IPS-11a (cell line): Measurements from ENCODE around the gene PDK4.

Source experiments
- H3K4me3 ChIP-seq: one replicate; pipeline ENCODE4 v1.5.1; 2013; ENCODE audit warnings: low read depth, low read length, control low read depth

Gene PDK4

DNA sequence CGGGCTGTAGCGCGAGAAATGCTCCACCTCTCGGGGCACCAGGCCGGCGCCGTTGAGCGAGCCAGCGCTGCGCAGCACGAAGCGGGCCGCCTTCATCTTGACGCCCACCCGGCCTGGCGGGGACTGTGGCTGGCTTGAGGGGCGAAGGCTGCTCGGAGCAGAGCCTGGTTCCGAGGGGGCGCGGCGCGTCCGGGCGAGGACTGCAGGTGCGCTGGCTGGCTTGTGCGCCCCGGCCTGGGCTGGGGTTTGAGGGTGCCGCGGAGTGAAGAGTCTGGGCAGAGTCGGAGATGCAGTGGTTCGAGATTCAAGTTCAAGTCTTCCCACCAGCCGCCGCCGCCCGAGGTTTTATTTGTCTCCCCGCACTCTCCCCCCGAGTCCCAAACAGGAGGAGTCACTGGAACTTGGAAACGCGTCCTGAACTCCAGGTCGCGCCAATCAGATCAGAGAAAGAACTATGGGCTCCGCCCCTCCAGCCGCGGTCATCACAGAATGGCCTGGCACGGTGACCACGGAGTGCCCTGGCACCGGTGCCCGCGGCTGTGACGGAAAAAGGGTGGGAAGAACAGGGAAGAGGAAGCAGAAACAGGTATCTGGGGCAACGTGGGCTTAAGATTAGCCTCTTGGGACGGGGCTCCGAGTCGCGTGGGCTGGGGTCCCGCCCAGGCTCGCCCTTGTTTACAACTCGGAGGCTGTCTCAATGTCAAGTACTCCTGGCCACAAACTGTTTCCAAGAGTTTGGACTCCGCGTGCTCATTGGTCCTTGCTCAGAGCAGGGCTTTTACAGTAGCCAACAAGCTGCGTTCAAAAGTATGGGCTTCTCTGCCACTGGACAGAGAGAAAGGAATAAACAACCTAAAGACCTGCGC lies at the start of gene PDK4:
TSS of gene PDK4 (minus strand) at position 319 of the 866 bp plus-strand sequence. CDS start at position 96, 223 bp downstream.
- H3K4me3 ChIP-seq, result peak within 1 kb of the TSS; percentile 62

DNA sequence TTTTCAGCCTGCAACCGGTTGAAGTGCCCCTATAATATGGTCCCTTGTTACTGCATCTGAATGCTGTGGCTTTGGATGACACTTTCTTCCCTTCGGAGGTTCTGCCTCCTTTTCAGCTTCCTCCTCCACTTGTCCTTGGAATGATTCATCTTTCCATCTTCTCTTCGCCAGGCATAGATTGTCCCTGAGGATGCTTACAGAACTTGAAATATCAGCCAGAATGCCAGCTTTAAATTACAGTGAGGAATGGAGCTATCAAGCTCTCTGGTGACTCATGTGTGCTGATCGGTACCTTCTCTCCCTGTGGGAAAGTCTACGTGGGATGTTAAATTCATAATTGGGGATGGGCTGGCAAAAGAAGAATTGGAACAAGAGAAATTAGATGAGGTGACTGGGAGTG lies 45.9 kb upstream of the PDK4 start:
- H3K4me3 ChIP-seq, result no peak overlapping the region

DNA sequence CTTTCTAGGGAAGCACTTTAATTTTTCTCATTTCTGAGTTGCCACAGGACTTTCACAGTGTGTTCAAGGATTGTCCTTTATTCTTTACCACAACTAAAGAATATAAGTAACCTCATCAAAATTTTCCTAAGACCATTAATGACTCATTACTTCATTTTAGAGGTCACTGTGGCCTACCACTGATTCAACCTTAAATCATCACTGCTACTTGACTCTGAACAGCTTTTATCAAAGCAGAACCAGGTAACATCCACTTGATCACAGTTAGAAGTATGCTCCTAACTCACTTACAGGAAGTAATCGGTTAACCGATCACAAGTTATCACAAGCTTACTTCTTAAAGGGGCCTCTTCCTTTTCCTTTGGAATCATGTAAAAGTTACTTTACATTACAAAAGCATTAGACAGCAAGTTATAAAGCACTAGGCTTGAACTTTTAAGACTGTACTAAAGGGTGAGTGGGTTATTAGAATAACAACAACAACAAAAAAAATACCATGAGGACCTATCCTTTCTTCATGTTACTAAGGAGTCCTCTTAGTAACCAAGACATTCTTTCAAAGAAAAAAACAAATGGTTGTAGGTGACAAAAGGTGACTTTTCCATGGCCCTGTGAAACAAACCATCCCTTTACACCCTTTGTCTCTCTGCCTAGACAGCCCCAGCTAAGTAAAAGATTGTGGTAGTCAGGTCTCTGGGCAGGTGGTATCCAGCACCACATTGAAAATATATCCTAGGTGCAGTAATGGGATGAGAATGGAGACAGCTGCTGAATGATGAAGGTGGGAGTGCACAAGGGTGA lies 40.0 kb upstream of the PDK4 start:
- H3K4me3 ChIP-seq, result no peak overlapping the region

DNA sequence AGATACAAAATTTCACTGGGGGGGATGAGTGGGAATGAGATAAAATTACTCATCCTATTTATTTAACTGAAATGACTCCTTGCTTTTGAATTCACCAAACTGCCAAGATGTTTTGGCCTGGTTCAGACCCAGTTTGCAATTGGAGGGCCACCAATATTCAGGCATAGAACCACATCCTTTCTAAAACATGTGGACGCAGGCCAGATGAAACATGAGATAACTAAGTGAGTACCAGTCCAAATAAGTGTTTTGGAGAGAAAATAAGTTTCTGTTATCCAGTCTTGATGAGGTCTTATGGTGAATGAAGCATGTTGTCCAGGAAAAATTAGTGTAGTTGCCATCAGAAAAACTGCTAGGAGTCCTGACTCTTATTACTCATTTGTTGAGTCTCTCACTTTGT lies 36.3 kb upstream of the PDK4 start:
- no peak overlapping the region for H3K4me3 ChIP-seq

DNA sequence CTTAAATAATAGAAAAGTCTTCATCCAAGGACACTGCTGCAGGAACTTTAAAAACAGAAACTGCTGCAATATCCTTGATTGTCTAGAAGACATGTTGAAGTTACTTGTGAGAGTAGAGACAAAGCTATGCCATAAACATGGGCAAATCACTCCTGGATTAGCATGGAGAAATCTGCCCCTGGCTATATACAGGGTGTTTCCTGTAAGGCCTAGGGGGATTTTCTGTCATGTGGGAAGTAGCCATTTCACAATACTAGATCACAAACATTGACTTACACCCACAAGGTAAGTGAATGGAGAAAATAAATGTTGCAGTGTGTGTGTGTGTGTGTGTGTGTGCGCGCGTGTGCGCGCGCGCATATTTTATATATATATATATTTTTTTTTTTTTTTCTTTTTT lies 35.2 kb upstream of the PDK4 start:
- no peak overlapping the region for H3K4me3 ChIP-seq

DNA sequence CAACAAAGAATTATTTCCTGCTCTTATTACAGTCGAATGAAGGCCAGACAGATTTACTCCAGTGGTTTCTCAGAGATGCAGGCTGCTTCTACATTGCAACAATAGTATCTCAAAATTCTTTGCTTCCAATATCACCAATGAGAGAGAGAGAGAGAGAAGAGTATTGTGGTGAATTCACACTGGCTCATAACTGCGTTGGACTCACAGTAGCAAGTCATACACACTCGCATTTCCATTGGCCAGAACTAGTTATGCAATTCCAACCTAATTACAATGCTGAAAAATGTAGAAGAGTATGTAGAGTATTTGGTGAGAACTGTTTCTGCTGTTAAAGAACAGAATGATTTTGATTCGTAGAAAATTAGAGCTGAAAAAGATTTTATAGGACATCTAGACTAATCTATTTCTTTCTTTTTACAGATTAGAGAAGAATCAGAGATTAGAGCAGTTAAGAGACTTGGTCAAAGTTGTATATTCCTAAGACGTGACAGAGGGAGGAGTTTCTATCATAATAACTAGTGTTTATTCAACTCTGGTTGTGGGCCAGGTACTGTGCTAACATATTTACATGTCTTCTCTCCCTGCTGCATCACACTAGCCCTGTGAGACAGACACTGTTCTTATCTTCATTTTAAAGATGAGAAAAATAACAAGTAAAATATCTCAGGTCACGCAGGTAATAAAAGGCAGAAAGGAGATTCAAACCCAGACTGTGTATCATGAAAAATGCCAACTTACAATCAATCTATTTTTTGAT lies 34.6 kb upstream of the PDK4 start:
- H3K4me3 ChIP-seq, result no peak overlapping the region

DNA sequence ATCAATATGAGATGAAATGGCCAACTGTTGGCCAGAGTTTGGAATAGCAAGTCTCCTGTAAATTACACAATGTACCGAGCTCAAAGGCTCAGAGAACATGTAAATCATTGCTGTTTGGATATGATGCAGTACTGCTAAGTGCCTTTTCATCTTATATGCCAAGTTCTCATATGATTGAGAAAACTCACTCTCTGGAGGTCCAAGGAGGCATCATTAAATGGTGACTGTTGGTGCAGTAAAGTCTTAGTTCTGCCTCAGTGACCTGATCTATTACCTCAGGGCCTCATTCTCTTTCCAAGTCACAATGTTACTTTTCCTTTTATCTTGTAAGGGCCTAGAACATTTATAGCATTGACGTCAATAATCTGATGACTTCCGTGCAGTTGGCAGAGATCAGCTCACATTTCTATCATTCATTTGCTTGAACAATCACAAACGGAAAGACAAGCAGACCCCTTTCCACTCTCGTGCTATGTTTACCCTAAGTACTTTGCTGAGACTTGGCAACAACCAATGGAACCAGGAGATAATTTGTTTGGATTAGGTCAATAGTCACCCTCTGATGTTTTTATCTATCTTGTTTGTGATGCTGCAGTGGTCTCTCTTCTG lies 32.6 kb upstream of the PDK4 start:
- H3K4me3 ChIP-seq, result no peak overlapping the region

DNA sequence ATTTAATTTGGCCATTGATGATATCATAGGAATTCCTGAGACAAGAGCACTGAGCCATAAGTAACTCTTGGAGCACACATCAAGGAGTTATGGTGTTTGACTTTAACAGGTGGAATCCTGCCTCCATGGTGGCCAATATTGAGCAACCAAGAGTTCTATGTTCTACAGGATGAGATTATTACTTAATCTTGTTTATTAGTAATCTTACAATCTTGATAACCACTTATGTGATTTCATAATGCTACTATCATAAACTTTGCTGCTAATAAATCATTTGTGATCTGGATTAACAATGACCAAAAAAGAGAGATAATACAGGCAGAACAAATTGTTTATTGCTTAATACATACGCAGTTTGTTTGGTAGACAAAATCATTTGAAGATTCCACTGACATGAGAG lies 27.5 kb upstream of the PDK4 start:
- no peak overlapping the region for H3K4me3 ChIP-seq

DNA sequence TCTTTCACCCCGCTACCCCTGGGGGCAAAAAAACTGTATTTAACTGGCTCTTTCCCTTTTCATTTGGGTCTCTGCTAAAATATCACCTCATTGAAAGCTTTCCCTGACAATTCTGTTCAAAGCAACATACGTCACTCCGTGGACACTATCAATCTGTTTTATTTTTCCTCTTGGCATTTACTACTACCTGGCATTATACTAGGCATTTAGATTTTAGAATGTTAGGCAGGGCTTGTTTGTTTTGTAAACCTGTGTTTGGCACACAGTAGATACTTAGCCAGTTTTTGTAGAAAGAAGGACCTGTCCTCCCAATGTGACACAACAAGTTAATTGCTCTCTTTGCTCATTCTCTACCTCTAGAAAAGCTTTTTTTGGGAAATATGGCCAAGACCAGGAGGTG lies 26.5 kb upstream of the PDK4 start:
- no peak overlapping the region for H3K4me3 ChIP-seq

DNA sequence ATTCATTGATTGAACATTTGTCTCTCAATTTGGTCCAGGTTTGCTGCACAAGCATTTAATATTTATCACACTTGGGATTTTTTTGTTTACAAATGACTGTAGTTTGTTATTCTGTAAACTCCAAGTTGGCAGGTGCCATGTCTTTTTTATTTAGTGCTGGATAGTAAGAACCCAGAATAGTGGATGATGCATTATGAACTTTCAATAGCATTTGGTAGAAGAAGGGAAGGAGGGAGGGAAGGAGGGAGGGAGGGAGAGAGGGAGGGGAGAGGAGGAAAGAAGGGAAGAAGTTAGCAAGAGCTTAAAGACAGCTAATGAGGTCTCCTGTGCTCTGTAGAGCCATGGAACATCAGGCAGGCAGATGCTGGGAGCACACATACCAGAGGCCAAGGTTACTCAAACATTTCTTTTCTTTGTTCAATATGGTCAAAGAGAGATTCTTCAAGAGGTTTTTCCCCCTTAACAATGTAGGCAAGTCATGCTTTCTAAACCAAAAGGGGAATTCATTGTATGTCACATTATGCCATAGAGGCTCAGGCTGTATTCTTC lies 25.8 kb upstream of the PDK4 start:
- H3K4me3 ChIP-seq, result no peak overlapping the region

DNA sequence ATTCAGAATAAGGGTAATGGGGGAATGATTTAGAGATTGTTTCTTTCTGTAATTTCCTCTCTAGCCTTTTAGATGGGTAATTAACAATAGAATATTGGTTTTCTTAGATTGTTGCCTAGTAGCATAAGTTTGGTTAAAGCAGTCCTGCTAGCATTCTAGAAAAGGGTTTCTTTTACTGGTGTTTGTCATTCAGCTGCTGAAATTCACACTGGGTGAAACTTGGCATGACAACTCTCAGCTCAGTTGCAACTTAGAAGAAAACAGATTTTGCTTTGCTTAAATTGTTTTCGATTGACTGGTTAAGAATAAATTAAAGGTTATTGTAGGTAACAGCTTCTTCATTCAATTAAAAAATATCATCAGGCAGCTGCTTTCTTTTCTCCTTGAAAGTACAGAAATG lies 25.1 kb upstream of the PDK4 start:
- H3K4me3 ChIP-seq, result no peak overlapping the region

DNA sequence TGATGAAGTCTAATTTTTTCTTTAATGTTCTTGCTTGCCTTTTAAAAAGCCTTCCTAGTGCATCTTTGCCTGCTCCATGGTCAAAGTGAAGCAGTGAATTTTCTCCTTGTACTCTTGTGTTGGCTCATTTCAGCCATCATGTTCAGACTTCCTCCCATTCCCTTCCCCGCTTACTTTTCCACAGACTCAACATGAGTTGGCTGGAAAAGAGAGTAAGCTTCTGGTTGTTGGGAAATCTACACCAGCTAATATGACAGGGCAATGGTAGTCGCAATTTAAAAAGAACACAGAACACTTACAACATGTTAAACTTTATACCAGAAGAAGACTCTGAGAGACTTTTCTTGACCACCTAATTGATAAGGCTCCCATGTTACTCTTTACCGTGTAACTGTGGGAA lies 24.3 kb upstream of the PDK4 start:
- no peak overlapping the region for H3K4me3 ChIP-seq

DNA sequence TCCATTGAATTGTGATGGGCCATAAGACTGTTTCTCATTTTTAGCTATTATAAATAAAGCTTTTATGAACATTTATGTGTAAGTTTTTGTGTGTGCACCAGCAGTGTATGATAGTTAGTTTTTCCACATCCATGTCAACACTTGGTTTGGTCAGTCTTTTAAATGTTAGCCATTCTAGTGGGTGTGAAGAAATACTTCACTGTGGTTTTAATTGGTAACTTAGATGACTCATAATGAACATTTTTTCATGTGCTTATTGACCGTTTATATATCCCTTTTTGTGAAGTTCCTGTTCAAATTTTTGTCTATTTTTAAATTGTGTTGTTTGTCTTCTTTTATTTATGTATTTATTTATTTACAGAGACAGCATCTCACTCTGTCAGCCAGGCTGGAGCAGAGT lies 23.6 kb upstream of the PDK4 start:
- no peak overlapping the region for H3K4me3 ChIP-seq

DNA sequence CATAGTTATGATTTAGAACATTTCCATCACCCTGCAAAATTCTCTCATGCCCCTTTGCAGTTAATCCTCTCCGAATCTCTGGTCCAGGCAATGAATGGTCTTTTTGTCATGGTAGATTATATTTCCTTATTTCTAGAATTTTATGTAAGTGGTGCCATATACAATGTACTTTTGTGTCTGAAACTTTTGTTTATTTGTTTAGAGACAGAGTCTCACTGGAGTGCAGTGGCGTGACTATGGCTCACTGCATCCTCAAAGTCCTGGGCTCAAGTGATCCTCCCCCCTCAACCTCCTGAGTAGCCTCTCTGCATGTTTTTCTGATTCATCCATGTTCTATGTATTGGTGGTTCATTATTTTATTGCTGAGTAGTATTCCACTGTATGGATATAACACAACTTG lies 23.2 kb upstream of the PDK4 start:
- no peak overlapping the region for H3K4me3 ChIP-seq

DNA sequence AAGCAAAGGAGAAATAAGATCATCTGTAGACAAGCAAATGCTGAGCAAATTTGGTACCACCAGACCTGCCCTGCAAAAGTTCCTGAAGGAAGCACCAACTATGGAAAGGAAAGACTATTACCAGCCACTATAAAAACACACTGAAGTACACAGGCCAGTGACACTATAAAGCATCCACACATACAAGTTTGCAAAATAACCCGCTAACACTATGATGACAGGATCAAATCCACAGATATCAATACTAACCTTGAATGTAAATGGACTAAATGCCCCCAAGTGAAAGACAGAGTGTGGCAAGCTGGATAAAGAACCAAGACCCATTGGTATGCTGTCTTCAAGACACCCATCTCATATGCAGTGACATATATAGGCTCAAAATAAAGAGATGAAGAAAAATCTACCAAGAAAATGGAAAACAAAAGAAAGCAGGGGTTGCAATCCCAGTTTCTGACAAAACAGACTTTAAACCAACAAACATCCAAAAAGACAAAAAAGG lies 18.2 kb upstream of the PDK4 start:
- no peak overlapping the region for H3K4me3 ChIP-seq

DNA sequence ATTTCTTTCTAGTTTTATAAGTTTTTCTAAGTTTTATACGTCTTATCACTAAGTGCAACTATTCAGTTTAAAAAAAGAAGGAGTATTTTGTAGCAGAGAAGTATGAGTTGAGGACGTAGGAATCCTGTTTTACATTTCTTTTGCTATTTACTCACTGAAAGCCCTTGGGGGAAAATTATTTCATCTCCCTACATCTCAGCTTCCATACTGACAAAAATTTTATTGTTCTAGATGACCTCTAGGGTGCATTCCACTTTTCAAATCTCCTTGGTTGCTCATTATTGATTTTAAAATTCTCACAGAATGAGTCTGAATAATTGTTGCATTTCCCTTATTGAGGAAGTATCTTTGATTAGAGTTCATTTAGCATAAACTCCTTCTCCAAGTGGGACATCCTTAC lies 14.9 kb upstream of the PDK4 start:
- H3K4me3 ChIP-seq, result no peak overlapping the region

DNA sequence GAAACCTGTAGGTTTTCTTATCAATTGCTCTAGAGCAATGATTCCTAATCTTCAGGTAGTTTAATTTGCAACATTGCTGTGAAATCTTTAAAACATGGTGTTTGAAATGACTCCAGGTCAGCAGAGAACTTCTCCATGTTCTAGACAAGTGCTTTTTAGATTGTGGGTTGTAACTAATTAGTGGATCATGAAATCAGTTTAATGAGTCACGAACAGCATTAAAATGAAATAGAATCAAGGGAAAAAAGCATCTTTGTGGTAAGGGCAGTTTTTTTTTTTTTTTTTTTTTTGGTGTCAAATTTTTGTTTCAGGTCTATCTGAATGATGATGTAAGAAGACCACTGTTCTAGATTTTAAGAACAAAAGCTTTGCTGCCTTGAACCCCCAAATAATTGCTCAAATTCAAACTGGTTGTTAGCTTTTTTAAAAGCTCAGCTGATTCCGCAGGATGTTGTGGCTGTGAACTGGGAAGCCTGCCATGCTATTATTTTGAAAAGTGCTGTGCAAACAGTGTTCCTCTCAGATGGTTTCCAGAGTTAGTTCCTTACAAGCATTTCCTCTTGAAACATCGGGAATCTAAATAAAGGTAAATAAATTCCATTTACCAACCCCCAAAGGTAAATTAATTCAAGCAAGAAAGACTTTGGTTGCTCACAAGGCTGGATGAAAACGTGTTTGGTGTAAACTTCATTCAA lies 13.1 kb upstream of the PDK4 start:
- H3K4me3 ChIP-seq, result no peak overlapping the region

DNA sequence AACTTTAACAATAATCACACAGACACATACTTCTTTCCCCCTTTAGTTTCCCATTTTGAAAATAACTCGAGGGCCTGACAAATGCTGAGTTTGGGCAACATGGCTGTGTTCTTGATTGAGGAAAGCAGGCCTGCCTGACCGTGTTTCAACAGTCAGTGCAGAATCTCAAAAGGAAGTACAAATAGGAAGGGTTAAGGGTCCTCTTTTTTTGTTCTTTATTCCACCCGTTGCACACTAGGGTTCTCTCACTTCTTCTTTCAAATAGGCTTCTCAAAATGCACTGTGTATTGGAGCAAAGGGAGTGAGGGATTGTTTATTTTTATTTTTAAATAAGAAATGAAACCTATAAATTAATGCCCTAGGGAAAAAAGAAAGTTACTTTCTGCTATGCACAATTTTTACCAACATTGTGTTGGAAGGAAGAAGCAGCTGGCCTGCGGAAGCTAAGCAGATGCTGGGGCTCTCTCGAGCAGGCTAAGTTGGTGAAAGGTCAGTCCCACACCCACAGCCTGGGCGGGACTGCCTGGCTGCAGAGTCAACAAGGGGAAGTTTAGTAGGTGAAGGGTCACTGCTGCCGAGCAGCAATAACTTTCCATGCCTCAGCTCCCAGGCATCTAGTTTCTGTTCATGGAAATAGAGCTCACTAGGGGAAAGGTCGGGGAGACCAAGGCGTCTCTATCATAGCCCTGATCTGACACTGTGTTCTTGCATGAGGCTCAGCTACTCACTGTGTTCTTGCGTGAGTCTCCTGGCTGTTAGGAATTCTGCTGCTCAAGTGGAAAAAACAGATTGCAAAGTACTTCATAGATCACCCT lies 12.2 kb upstream of the PDK4 start:
- H3K4me3 ChIP-seq, result no peak overlapping the region

DNA sequence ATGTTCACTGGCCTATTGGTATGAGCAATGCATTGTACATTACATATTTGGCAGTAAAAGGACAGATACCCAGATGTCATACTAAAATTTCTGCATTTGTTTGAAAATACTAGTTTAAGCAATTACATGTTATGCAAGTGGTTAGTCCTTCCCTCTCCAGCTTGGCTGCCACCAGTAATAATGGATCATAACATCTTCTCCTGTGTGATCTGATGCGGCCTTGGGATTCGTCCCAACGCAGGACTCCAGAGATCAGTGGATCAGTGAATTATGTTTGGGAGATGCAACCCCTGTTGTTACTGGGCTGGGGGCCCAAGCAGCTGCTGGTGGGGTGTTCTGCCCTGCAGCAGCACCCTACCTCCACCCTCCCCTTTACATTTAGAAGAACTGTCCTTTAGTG lies 11.2 kb upstream of the PDK4 start:
- H3K4me3 ChIP-seq, result no peak overlapping the region
